Pancreas (tissue), 10 donors: ENCODE data around the gene ADCY5. TPM values are rescaled to one million over a fixed set of nuclear protein-coding genes. Genes with fewer than 3 reads are reported as not detected.
A peak's percentile ranks its signal among the peaks of the same experiment; 100 is the strongest.

Experiments used
- ATAC-seq, 4 donors: fragments of 200-7000 bp; cut with Tn5 transposase; one replicate each; pipeline versions ENCODE4 v1.8.0 to v1.9.1; 2020; ENCODE audit warnings: mild to moderate bottlenecking in 4 of 4, moderate library complexity in 4 of 4
- DNase-seq, 6 donors: peaks; one replicate each; pipeline ENCODE4 v3.0.0-alpha.2; 2020
- FAIRE-seq: peaks from 2 replicates; lab custom pipeline; 2012; peaks lifted over from hg19 to GRCh38; lab: Jason Lieb, UNC
- H3K27ac ChIP-seq, 4 donors: fragments of 200-600 bp; sonication (generic); 1 replicate in 3 of 4; 2 replicates in 1 of 4; pipeline versions ENCODE4 v1.5.0 to v1.8.0; 2020
- H3K27me3 ChIP-seq, 4 donors: fragments of 200-600 bp; one replicate each; pipeline ENCODE4 v1.8.0; 2021
- H3K36me3 ChIP-seq, 3 donors: fragments of 200-600 bp; sonication (generic) in 1 of 3; one replicate each; pipeline versions ENCODE4 v1.5.0 to v1.8.0; 2020 to 2021
- H3K4me1 ChIP-seq, 3 donors: fragments of 200-600 bp; one replicate each; pipeline ENCODE4 v1.8.0; 2021
- H3K4me3 ChIP-seq, 4 donors: fragments of 200-600 bp; sonication (generic) in 2 of 4; one replicate each; pipeline versions ENCODE4 v1.5.0 to v1.8.0; 2020 to 2021
- H3K9me3 ChIP-seq, 4 donors: fragments of 200-600 bp; one replicate each; pipeline ENCODE4 v1.8.0; 2021
- CTCF ChIP-seq, 4 donors: fragments of 200-600 bp; sonication (generic) in 3 of 4; IDR thresholded peaks; one replicate each; pipeline versions ENCODE4 v1.5.0 to v1.8.0; 2021; ENCODE audit warnings: antibody characterized with exemption in 4 of 4
- WGBS, 2 donors: extraction: QIAGEN DNeasy Blood & Tissue Kit; methylation state at CpG; one replicate each; pipeline ENCODE4 v1.1.7; 2013; 5-methylcytosine and 5-hydroxymethylcytosine counted together
- intact Hi-C, 3 donors: fragments of 100-400 bp; cut with DNase I; formaldehyde crosslinking; loops; one replicate each; pipeline versions ENCODE4 v1.11.1 to v1.14.2; 2022
- polyA plus RNA-seq, 2 donors: library from polyadenylated mRNA; stranded (reverse); fragments of 200-250 nt; gene quantifications; one replicate each; pipeline ENCODE4 v1.2.3, GENCODE V29; 2013
- total RNA-seq, 6 donors: library from RNA; stranded (reverse); fragmentation: NEBNext Ultra II Directional in 4 of 6; extraction: Animal tissue kit (Norgen Biotek cat#: 25700) in 4 of 6; gene quantifications; one replicate each; pipeline versions ENCODE4 v1.2.1 to v1.2.4, GENCODE V29; 2021 to 2023
- donor health status: healthy with polysubstance abuse.
- donor health status: DM: no; HTN: no; CAD: no; lungs with moderate emphysema.
- donor health status: DM: no; HTN: no; CAD: no.
- donor health status: control.
- donor health status: control.
- donor health status: Bipolar disorder and iron deficiency.
- donor health status: DM: yes; HTN: yes; CAD: no.
- donor health status: DM: no; HTN: no; CAD: no.
- donor health status: DM: no; HTN: no; CAD: no.
- donor health status: DM: yes; HTN: yes; CAD: no.

Gene ADCY5
- total and polyA plus RNA-seq, 8 donors: 6.0 to 13.4 (median 9.6) TPM

- Histone ChIP-seq H3K27ac (no peak overlapping the region), H3K4me1 (peaks cover 0 to 5% (median 4%) of the 10 kb centered on the region in 3 donors), H3K4me3 (no peak overlapping the region), H3K9me3 (no peaks in the 10 kb centered on the region), H3K27me3 (no peaks in the 10 kb centered on the region), H3K36me3 (no peaks in the 10 kb centered on the region)
- peak in 2 of 6 donors; percentile 11 to 36 for DNase-seq
- TF ChIP-seq CTCF (IDR thresholded peaks at IDR 0.05): no peak
- WGBS, 2 donors: 93 to 99% methylated on average over 7 of the region's 7 CpGs
- no peak for ATAC-seq
- intact Hi-C loops: loop anchor here in 1 of 3 donors (10.0 kb wide), 1 partner anchor 148 kb away; no protein-coding TSS in a partner anchor
- FAIRE-seq: no peak
Observed at GRCh38 chr3:123336441-123336851, 112.4 kb downstream of the ADCY5 start.

- peaks cover 0 to 5% (median 4%) of the 10 kb centered on the region in 3 donors for H3K4me1 ChIP-seq
- no peak for ATAC-seq
- WGBS, 2 donors: 80 to 98% methylated on average over 4 of the region's 4 CpGs
- intact Hi-C loops: loop anchor here in 1 of 3 donors (10.0 kb wide), 1 partner anchor 149 kb away; no protein-coding TSS in a partner anchor
- no peak overlapping the region for H3K4me3 ChIP-seq
- no peak for TF ChIP-seq CTCF (IDR thresholded peaks at IDR 0.05)
- H3K9me3 ChIP-seq: no peaks in the 10 kb centered on the region
- H3K27ac ChIP-seq: no peak overlapping the region
- DNase-seq: peak in 2 of 6 donors; percentile 13 to 35
- no peaks in the 10 kb centered on the region for H3K36me3 ChIP-seq
- no peaks in the 10 kb centered on the region for H3K27me3 ChIP-seq
- FAIRE-seq: no peak
Observed at GRCh38 chr3:123336001-123336400, 112.9 kb downstream of the ADCY5 start.

- H3K4me3 ChIP-seq: no peak overlapping the region
- H3K27ac ChIP-seq: no peak overlapping the region
- 76 to 77% methylated on average over 14 of the region's 14 CpGs for WGBS, 2 donors
- no peaks in the 10 kb centered on the region for H3K36me3 ChIP-seq
- H3K27me3 ChIP-seq: no peaks in the 10 kb centered on the region
- FAIRE-seq: no peak
- peaks cover 8 to 10% (median 10%) of the 10 kb centered on the region in 3 donors for H3K4me1 ChIP-seq
- no peak for TF ChIP-seq CTCF (IDR thresholded peaks at IDR 0.05)
- ATAC-seq: no peak
- no peaks in the 10 kb centered on the region for H3K9me3 ChIP-seq
- DNase-seq: peak in 2 of 6 donors; percentile 1 to 41
- intact Hi-C loops: loop anchor here in 1 of 3 donors (10.0 kb wide), 1 partner anchor 150 kb away; no protein-coding TSS in a partner anchor
Observed at GRCh38 chr3:123335007-123335670, 113.8 kb downstream of the ADCY5 start.

- H3K36me3 ChIP-seq: no peaks in the 10 kb centered on the region
- ATAC-seq (no peak), FAIRE-seq (no peak), DNase-seq (peak in 3 of 6 donors; percentile 4 to 22 (median 18))
- H3K9me3 ChIP-seq: no peaks in the 10 kb centered on the region
- intact Hi-C loops: loop anchor here in 1 of 3 donors (10.0 kb wide), 1 partner anchor 151 kb away; no protein-coding TSS in a partner anchor
- 91 to 98% methylated on average over 7 of the region's 7 CpGs for WGBS, 2 donors
- TF ChIP-seq CTCF (IDR thresholded peaks at IDR 0.05): no peak
- H3K4me3 ChIP-seq: no peak overlapping the region
- peaks cover 14 to 21% (median 17%) of the 10 kb centered on the region in 3 donors for H3K4me1 ChIP-seq
- H3K27ac ChIP-seq: no peak overlapping the region
- H3K27me3 ChIP-seq: no peaks in the 10 kb centered on the region
Observed at GRCh38 chr3:123334056-123334455, 114.8 kb downstream of the ADCY5 start.

GRCh38 chr3:123333401-123333800, 115.5 kb downstream of the ADCY5 start:
- WGBS, 2 donors: 89 to 90% methylated on average over 5 to 10 of the region's 10 CpGs
- intact Hi-C loops: loop anchor here in 1 of 3 donors (10.0 kb wide), 1 partner anchor 151 kb away; no protein-coding TSS in a partner anchor
- H3K4me1 ChIP-seq: peaks cover 13 to 21% (median 14%) of the 10 kb centered on the region in 3 donors

More at GRCh38 chr3:123333401-123333800, 115.5 kb downstream of the ADCY5 start:
- Histone ChIP-seq H3K36me3 (no peaks in the 10 kb centered on the region), H3K27me3 (no peaks in the 10 kb centered on the region), H3K9me3 (no peaks in the 10 kb centered on the region), H3K4me3 (no peak overlapping the region), H3K27ac (no peak overlapping the region)
- TF ChIP-seq CTCF (IDR thresholded peaks at IDR 0.05): no peak
- FAIRE-seq (no peak), DNase-seq (peak in 3 of 6 donors; percentile 10 to 43 (median 34)), ATAC-seq (no peak)
